GM15510 (cell line): ENCODE measurements around the gene SLC23A2.

ENCODE experiments used
- POLR2A ChIP-seq: IDR thresholded peaks from 3 replicates; pipeline ENCODE4 v1.6.1; 2011; ENCODE audit warnings: borderline replicate concordance; ENCODE audit not compliant: insufficient read length; ENCODE audit errors: extremely low read depth

The SLC23A2 gene

DNA sequence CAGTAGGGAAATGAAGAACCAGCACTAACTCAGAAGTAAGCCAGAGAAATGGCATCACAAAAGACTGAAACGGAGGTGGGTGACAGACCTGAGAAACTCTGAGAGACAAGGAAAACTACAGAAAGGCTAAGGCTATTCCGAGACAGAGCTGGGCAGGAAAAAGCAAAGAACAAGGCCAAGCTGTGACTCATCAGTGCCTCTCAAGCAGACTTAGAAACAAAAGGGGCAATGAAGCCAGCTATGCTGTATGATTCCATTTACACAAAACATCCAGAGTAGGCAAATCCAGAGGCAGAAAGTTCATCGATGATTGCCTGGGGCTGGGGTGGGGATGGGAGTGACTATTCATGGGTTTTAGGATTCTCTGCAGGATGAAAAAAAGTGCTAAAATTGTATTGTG lies 50.0 kb downstream of the SLC23A2 start:
- TF ChIP-seq POLR2A = no peak

DNA sequence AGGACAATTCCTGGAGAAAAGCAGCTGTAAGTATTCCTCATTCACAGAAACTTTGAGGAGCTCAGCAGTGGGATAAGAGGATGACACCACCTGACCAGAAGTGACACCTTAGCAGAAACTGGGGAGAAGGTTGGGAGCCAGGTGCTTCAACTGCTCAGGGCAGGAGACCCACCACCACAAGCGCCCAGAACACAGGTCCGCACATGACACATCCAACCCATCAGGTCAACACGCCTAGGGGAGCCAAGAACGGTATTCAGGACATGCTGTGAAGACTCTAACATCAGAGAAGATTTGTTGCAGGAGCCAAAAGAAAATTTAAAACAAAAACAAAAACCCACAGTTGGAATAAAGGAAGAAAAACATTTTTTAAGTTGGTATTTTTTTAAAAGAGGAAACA lies 50.5 kb downstream of the SLC23A2 start:
- no peak for TF ChIP-seq POLR2A

DNA sequence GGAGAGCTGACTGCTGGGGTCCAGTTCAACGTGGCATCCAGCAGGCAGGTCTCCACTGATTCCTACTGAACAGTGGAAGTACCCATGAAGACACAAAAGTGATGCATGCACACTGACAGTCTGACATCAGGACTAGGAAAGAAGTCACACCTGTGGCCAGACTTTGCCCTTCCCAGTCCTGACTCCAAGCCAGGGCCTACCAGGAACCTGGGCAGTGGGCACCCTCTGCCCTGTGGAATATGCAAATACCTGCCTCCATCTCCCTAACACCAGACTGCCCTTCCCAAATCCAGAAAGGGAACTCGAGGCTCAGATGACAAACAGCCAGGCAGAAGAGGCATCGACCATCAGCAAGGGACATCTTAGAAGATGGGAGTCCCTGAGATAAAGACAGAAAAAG lies 50.9 kb downstream of the SLC23A2 start:
- TF ChIP-seq POLR2A = no peak

DNA sequence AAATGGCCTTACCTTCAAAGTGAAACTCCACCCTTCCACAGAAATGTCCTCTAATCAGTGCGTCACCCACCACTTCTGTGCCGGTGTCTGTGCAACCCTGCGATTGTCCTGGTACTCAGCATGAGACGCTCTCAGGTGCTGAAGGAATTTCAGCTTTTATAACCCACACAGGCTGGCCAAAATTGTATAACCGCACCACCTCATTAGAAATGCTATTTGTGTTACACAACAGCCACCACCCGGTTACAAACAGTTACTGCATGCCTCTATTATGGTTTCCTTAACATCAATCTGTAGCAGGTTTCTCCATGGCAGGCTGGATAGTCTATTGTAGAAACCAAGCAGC lies 51.5 kb downstream of the SLC23A2 start:
- TF ChIP-seq POLR2A = no peak

DNA sequence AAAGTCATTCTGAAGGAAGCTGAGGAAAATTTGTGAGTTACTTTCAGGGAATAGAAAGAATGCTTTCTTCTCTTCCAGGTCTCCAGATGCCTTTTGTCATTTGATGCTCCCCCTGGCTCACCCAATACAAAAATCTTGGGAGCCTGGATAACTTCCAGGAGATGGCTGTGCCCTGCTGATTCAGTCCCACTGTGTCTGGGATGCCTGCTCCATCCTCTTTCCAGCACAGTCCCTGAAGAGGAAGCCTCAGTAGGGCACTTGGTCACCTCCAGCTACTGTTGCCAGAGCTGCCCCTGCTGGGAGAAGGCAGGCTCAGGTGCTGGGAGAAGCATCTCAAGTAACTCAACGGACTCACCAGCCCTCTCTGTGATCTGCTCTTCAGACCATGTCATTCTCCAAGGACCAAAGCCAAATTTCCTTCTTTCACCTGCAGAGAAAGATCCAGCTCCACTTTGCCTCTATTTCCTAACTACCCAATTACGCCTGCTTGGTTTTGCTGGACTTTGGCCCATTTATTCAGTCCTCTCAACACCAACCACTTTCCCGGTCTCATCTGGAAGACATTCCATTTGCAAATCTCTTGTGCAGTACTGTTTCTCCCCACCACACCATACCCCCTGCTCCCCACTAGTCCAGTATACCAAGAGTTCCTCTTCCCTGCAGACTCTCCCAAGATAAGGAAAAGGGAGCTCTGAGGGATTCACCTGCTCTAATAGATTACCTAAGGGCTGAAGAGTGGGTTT lies 53.3 kb downstream of the SLC23A2 start:
- no peak for TF ChIP-seq POLR2A

DNA sequence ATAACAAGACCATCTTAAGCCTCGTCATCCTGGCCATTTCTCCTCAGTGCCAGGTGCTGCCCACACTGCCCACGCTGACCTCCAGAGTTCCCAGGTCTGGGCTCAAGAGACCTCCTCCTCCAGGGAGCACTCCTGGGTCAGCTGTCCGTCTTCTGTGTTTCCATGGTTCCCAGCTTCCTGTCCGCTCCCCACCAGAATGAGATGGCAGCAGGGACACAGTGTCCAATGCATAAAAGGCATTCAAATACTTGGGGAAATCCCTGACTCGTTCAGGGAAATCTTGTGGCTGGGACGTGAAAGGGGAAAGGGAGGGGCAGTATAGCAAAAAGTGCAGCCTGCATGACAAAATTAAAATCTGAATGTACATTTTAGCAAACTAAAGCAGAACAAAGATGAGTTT lies 54.3 kb downstream of the SLC23A2 start:
- no peak for TF ChIP-seq POLR2A

DNA sequence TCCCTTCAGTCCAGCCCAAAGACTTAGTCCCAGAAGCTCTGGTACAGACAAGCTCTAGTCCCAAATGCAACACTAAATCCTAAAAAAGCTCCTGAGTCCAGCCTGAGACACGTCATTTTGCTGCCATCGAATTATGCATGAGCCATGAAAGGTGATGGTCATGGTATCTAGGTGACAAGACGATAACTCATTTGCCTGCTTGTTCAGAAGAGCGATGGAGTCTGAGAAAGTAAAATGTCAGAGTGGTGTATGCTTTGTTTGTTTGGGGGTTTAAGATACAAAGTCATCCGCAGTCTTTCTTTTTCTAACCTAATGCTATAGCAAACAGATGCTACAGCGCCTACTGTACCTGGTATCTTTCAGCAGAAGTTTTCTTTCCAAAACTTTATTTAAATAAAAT lies 54.7 kb downstream of the SLC23A2 start:
- no peak for TF ChIP-seq POLR2A

DNA sequence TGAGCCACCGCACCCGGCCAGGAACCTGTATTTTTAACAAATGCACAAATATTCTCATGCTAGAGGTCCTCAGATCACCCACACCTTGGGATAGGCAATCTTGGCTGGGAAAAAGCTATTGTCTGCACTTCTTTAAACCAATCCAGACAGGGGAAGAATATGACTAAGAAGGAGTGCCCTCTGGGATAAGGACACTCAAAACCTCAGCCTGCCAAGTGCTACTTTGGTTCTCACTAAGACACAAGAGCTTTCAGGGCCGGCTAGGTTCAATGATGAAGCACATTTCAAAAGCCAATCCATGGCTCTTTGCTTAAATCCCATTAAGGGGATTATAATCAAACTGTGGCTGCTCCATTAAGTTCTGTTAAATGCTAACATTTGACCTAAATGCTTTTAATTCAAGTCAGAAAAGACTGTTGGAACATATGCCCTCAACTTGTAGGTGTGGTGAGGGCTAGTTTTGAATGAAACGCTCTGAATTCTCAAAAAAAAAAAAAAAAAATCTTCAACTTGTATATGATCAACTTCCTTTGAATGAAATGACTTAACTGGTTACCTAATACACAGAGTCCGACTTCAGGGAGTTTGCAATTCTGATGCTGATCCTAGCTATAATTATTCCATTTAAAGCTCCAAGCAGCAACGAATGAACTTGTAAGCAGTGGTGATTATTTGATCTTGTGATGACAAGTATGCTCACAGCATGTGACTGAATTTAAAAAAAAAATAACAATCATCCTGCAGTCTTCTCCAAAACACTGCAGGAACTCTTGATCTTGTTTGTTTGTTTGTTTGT lies 56.6 kb downstream of the SLC23A2 start:
- no peak for TF ChIP-seq POLR2A

DNA sequence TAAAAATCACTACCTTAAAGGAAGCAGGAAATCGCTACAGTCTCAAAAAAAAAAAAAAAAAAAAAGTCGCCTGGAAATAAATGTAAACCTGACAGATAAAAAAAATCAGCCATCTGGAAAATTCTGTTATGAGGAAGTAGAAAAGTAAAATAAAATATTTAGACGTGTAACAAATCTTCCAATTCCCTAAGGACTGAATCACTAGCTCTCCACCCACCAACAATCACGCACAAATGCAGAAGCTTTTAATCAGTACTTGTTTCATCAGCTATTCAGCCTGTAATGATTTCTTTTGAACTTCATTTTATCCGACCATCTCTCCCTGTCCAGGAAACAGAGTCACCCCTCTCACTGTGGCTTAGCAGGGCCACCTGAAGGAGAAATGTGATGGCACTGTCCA lies 59.0 kb downstream of the SLC23A2 start:
- no peak for TF ChIP-seq POLR2A

DNA sequence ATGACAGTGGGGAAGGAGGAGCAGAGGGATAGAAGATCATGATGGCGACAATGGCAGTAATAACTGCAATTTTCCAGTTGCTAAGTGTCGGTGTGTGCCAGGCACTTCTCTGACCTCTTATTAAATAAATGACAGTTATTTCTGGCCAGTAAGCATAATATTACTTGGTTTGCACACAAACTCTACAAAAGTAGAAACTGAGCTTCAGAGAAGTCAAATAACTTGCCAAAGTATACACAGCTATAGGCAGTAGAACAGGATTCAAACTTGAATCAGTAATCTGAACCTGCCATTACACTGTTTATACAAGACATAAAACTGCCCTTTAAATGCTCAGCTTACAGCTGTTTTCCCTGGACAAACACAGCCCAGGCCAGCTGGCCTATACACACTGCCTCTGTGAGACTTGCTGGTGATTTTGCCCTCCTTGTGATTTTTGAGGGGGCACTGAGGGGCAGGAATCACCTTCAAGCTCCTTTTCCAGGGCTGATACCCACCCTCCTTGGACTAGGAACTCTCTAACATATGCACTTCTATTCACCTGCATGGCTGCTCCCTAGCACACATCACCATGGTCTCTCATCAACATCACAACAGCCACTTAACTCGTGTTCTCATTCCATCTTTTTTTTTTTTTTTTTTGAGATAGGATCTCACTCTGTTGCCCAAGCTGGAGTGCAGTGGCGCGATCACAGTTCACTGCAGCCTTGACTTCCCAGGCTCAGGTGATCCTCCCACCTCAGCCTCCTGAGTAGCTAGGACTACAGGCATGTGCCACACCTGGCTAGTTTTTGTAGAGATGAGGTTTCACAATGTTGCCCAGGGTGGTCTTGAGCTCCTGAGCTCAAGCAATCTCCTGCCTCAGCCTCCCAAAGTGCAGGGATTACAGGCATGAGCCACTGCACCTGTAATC lies 63.6 kb downstream of the SLC23A2 start:
- no peak for TF ChIP-seq POLR2A

DNA sequence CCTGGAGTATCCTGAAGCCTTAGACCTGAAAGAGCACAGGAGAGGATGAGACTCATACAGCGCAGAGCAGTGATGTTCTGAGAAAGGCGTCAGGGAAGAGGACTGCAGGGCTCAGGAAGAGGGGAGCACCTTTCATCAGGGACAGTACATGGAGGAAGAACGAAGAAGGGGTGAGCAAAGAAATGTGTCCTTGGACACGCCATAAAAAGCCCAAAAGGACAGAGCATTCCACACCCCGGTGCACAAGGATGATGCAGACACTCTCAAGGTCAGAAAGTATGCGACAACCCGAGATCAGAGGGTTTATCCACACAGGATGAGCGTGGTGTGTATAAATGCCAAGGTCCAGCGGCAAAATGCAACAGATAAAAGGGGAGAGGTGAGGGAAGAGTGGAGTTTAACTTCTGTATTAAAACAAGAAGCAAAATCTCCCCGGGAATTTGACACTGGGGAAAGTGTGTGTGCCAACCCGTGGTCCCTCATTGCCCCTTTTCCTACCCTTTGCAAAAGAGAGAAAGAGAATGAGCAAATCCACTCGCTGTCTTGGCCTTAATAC lies 64.4 kb downstream of the SLC23A2 start:
- TF ChIP-seq POLR2A = no peak

DNA sequence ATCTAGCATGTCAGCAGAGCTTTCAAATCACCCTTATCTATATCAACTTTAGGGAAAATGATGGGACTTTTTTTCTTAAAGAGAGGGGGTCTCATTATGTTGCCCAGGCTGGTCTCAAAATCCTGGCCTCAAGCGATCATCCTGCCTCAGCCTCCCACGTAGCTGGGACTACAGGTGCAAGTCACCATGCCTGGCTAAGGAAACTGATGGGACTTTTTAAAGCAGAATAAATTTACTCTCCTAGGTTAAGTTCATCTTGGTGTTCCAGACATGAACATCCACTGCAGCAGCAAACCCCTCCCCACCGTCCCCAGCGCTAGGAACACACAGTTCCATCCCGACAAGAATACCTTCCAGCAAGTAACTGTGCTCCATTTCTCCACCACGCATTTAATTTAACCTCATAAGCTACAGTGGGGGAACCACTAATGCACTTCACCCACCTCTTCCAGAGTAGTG lies 64.9 kb downstream of the SLC23A2 start:
- no peak for TF ChIP-seq POLR2A

DNA sequence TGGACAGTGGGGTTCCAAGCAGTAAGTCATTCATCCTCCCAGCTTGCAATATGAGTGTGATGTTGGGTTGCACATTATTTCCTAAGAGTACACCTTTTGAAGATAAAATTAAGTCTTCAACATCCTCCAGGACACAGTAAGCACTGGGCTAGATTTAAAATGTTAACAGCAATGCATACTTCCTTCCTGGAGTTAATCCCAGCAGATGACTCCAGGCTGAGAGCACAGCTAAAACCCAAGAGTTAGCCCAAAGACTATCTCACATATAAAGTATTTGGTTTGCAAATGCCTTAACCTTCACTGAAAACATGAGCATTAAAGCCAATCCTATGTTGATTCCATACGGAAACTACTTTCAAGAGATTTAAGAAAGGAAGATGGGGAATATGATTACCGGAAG lies 69.2 kb downstream of the SLC23A2 start:
- no peak for TF ChIP-seq POLR2A

DNA sequence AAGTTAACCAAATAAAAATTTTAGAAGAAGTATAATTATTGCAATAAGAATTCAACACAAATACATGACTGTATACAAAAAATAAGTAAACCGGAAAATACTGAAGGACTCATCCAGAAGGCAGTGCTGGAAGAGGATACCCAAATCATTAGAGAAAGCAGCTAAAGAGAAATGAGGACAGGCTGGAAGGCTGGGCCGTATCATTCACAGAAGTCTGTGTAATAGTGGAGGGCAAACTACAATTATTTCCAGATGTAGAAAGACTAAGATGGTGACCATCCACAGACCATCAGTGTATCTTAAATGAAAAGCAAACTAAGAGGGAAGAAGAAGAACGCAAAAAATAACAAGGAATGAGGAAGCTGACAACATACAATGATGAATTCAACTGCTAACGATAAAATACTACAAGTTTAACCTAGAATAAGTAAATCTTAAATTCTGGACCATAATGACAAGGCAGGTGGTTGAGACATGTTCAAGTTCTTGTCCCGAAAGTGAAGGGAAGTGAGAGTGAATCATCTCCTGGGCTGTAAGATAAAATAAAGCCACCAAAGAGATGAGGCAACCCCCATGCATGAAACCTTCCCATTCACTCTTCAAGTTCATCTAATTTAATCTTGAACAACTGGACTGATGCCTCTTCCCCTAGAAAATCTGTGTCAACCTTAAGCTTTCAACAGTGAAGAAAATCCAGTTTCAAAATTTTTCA lies 71.5 kb downstream of the SLC23A2 start:
- TF ChIP-seq POLR2A = no peak

DNA sequence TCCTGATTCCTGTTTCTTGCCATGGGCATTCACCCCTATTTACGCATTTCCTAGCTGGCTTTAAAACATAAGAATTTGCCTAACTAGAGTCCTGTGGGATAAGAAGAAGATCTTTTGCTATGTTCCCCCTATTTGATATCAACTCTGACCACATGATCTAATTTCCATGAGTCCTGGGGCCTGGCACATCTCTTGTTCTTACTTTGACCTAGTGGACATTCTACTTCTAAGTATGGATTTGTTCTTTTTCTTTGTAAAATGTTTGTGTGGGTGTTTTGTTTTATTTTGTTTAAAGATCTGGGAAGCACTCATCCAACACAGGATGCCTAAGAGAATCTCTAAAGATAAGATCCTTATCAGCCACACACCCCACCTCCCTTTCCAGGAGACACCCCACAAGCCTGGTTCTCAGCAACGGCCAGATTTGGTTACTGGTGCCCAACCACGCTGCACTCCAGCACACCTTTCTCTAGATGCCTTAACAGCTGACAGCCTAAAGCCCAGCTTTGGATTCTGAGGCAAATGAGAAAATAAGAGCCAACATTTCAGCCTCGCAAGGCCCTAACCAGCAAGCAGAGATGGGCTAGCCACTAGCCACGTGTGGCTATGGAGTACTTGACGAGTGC lies 74.7 kb downstream of the SLC23A2 start:
- TF ChIP-seq POLR2A = no peak
